RWPE1 (cell line): ENCODE measurements around the gene AP2A1.

Source experiments
- CTCF ChIA-PET: fragments of 350-600 bp; sonication (Branson Sonifier 250); formaldehyde crosslinking; extraction: SDS; loops from one replicate; lab custom pipeline; 2021; lab: Yijun Ruan, JAX
- POLR2A ChIA-PET: fragments of 400-600 bp; formaldehyde crosslinking; extraction: SDS; loops from one replicate; lab custom pipeline; 2020; ENCODE audit warnings: antibody characterized with exemption; ENCODE audit not compliant: low non-redundant PET; lab: Yijun Ruan, JAX
- DNase-seq: peaks from one replicate; pipeline ENCODE4 v3.0.0; 2012; ENCODE audit warnings: low spot score
- H3K27ac ChIP-seq: fragments of 450-650 bp; 2 replicates; pipeline ENCODE4 v1.5.1; 2017
- TF ChIP-seq, protein P1 (sequence below): fragments of 450-650 bp; conservative IDR thresholded peaks from 2 replicates; pipeline ENCODE4 v1.5.1; 2017; ENCODE audit warnings: low read depth, mild to moderate bottlenecking

AP2A1 gene

GRCh38 chr19:49855676-49856573 is 89.1 kb downstream of the AP2A1 start:
- DNase-seq, result no peak
- peak overlapping the region; percentile 71 for H3K27ac ChIP-seq
- ChIA-PET CTCF (no interaction called here), POLR2A (no interaction called here)
- TF ChIP-seq, protein P1, sequence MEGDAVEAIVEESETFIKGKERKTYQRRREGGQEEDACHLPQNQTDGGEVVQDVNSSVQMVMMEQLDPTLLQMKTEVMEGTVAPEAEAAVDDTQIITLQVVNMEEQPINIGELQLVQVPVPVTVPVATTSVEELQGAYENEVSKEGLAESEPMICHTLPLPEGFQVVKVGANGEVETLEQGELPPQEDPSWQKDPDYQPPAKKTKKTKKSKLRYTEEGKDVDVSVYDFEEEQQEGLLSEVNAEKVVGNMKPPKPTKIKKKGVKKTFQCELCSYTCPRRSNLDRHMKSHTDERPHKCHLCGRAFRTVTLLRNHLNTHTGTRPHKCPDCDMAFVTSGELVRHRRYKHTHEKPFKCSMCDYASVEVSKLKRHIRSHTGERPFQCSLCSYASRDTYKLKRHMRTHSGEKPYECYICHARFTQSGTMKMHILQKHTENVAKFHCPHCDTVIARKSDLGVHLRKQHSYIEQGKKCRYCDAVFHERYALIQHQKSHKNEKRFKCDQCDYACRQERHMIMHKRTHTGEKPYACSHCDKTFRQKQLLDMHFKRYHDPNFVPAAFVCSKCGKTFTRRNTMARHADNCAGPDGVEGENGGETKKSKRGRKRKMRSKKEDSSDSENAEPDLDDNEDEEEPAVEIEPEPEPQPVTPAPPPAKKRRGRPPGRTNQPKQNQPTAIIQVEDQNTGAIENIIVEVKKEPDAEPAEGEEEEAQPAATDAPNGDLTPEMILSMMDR, result no peak

DNA sequence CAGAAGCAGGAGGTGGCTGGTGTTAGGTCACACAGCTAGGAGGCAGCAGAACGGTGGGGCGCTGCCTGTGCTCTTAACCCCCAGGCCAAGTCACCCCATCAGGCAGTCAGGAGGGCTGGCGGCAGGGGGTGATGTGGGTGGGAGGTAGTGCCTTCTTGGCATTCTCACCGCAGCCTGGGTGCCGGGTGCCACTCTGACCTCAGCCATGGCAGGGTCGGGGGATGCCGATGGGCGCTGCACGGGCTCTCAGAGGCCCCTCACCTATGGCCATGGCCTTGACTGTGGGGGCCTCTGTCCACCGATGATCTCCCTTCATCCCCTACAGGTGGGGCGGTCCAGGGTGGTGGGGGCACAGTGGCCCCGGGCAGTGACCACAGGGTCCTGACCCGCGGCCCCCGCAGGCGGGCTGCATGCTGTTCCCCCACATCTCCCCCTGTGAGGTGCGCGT is 89.8 kb downstream of the AP2A1 start:
- H3K27ac ChIP-seq, result peak overlapping the region; percentile 71
- no peak for DNase-seq
- TF ChIP-seq, protein P1, result no peak
- ChIA-PET POLR2A (no interaction called here), CTCF (no interaction called here)
